ENCODE results near the gene EDIL3. TPM values are rescaled to one million over a fixed set of nuclear protein-coding genes. Genes with fewer than 3 reads are reported as not detected.

The EDIL3 gene
- total and polyA plus RNA-seq, 2 of the 13 experiments (the other 11 are each of a cell fraction or from before 2014, with no cell fraction given): 0.01 TPM; not detected in 1

- BruUV-seq (replicated peaks): no TSS peak
- POLR2A ChIA-PET: no interaction called here
- H3K27ac ChIP-seq (ENCODE audit: extremely low read length, insufficient read depth, low read length): no peak overlapping the region
- no peak overlapping the region for H2AFZ ChIP-seq (ENCODE audit: low read length)
- intact Hi-C loops (cut with micrococcal nuclease; ENCODE audit: unreplicated experiment): no loop called here
- no peak overlapping the region for H3K9ac ChIP-seq (ENCODE audit: insufficient read depth, low read depth, low read length)
- DNase-seq (ENCODE audit: low spot score) (no peak), ATAC-seq (no peak), FAIRE-seq (no peak)
- H3K9me3 ChIP-seq (ENCODE audit: low read length): no peaks in the 10 kb centered on the region
- in situ Hi-C loops (cut with HindIII; ENCODE audit: extremely low pct_ligation_motif_present, low pct_unique_long_range_greater_than_20kb): no loop called here
- CTCF ChIA-PET (ENCODE audit: low intra/inter-chr PET ratio, low total read pairs): no interaction called here
- no peak overlapping the region for H3K4me3 ChIP-seq (replicated peaks in 1 of 3; ENCODE audit: insufficient read depth in 1 of 3, low read depth in 2 of 3, low read length in 3 of 3)
- TF ChIP-seq ZNF639 (CRISPR knock-in tag; conservative IDR thresholded peaks at IDR 0.05) (no peak), EHMT2 (IDR thresholded peaks at IDR 0.05; ENCODE audit: borderline replicate concordance, low read depth, low read length) (no peak), HHEX (CRISPR knock-in tag; IDR thresholded peaks at IDR 0.05) (no peak), ZNF20 (CRISPR knock-in tag; IDR thresholded peaks at IDR 0.05) (no peak), ZNF749 (CRISPR knock-in tag; IDR thresholded peaks at IDR 0.05; ENCODE audit: borderline replicate concordance) (no peak), SNAI1 (CRISPR knock-in tag; IDR thresholded peaks at IDR 0.05; ENCODE audit: borderline replicate concordance) (no peak), KLF11 (CRISPR knock-in tag; IDR thresholded peaks at IDR 0.05) (no peak), CENPX (CRISPR knock-in tag; IDR thresholded peaks at IDR 0.05) (no peak), ARID3A (IDR thresholded peaks at IDR 0.05; ENCODE audit: low read depth, low read length) (no peak), MYC (CRISPR knock-in tag; IDR thresholded peaks at IDR 0.05; ENCODE audit: borderline replicate concordance) (no peak), HDAC1 (CRISPR knock-in tag; IDR thresholded peaks at IDR 0.05) (no peak)
- H3K36me3 ChIP-seq (replicated peaks in 1 of 2; ENCODE audit: control insufficient read depth in 1 of 2, insufficient read depth in 2 of 2, low read length in 2 of 2): no peaks in the 10 kb centered on the region
- no peaks in the 10 kb centered on the region for H4K20me1 ChIP-seq (ENCODE audit: insufficient read depth, low read length)
- WGBS (ENCODE audit: low lambda C conversion rate): 2% methylated on average over 2 of the region's 2 CpGs
- no peaks in the 10 kb centered on the region for H3K4me1 ChIP-seq (ENCODE audit: insufficient read depth, low read length)
- no peaks in the 10 kb centered on the region for H3K27me3 ChIP-seq (ENCODE audit: control insufficient read depth in 1 of 2, insufficient read depth in 2 of 2, low read length in 2 of 2)
- no peaks in the 10 kb centered on the region for H3K79me2 ChIP-seq (ENCODE audit: insufficient read depth, low read length)
- H3K4me2 ChIP-seq (ENCODE audit: low read depth, low read length): no peak overlapping the region
These were observed 215.8 kb downstream of the EDIL3 start for GRCh38 chr5:84168841-84169240.

All from HepG2 (cell line).